ENCODE results near the gene UQCRC1. TPM values are rescaled to one million over a fixed set of nuclear protein-coding genes. Genes with fewer than 3 reads are reported as not detected.

The UQCRC1 gene
- total RNA-seq, 2 experiments from 2014 or later = 150 to 157 TPM

GRCh38 chr3:48576647-48577046 lies 32.8 kb downstream of the UQCRC1 start:
- H3K27ac Mint-ChIP-seq = no peak overlapping the region
- POLR2A ChIA-PET = no interaction called here
- no peaks in the 10 kb centered on the region for H3K9me3 Mint-ChIP-seq
- H3K27me3 Mint-ChIP-seq = no peaks in the 10 kb centered on the region
- no peaks in the 10 kb centered on the region for H3K36me3 Mint-ChIP-seq (ENCODE audit: low read depth)
- H3K4me3 Mint-ChIP-seq = no peak overlapping the region
- DNase-seq = no peak
- CTCF ChIA-PET = no interaction called here
- no peaks in the 10 kb centered on the region for H3K4me1 Mint-ChIP-seq

- H3K27me3 Mint-ChIP-seq = no peaks in the 10 kb centered on the region
- H3K4me1 Mint-ChIP-seq = no peaks in the 10 kb centered on the region
- no peaks in the 10 kb centered on the region for H3K9me3 Mint-ChIP-seq
- no peak overlapping the region for H3K4me3 Mint-ChIP-seq
- DNase-seq = no peak
- POLR2A ChIA-PET = no interaction called here
- no peak overlapping the region for H3K27ac Mint-ChIP-seq
- H3K36me3 Mint-ChIP-seq (ENCODE audit: low read depth) = no peaks in the 10 kb centered on the region
- CTCF ChIA-PET = no interaction called here
These were observed 34.1 kb downstream of the UQCRC1 start for GRCh38 chr3:48575366-48575765.

GRCh38 chr3:48573973-48574585 lies 35.4 kb downstream of the UQCRC1 start:
- H3K9me3 Mint-ChIP-seq = no peaks in the 10 kb centered on the region
- no peaks in the 10 kb centered on the region for H3K4me1 Mint-ChIP-seq
- H3K4me3 Mint-ChIP-seq = no peak overlapping the region
- ChIA-PET POLR2A (no interaction called here), CTCF (no interaction called here)
- DNase-seq = no peak
- no peaks in the 10 kb centered on the region for H3K36me3 Mint-ChIP-seq (ENCODE audit: low read depth)
- no peak overlapping the region for H3K27ac Mint-ChIP-seq
- H3K27me3 Mint-ChIP-seq = no peaks in the 10 kb centered on the region

- H3K9me3 Mint-ChIP-seq = no peaks in the 10 kb centered on the region
- no peaks in the 10 kb centered on the region for H3K27me3 Mint-ChIP-seq
- H3K4me3 Mint-ChIP-seq = no peak overlapping the region
- CTCF ChIA-PET = interaction anchor here (0.6 to 2.2 kb wide), 4 partner anchors 13 to 1509 kb away, joined by 3 to 13 read pairs (median 4); no protein-coding TSS in a partner anchor
- H3K36me3 Mint-ChIP-seq (ENCODE audit: low read depth) = no peaks in the 10 kb centered on the region
- POLR2A ChIA-PET = no interaction called here
- DNase-seq = no peak
- H3K27ac Mint-ChIP-seq = no peak overlapping the region
- no peaks in the 10 kb centered on the region for H3K4me1 Mint-ChIP-seq
These were observed 36.9 kb downstream of the UQCRC1 start for GRCh38 chr3:48572517-48572916.

- CTCF ChIA-PET = interaction anchor here (1.2 to 2.2 kb wide), 2 partner anchors 13 to 64 kb away, joined by 3 to 13 read pairs; no protein-coding TSS in a partner anchor
These were observed 37.5 kb downstream of the UQCRC1 start for GRCh38 chr3:48571938-48572337.

GRCh38 chr3:48569808-48570450 lies 39.5 kb downstream of the UQCRC1 start:
- no peaks in the 10 kb centered on the region for H3K9me3 Mint-ChIP-seq
- CTCF ChIA-PET = interaction anchor here (0.6 to 1.1 kb wide), 3 partner anchors 10 to 134 kb away, joined by 3 read pairs; no protein-coding TSS in a partner anchor
- H3K27ac Mint-ChIP-seq = no peak overlapping the region
- H3K36me3 Mint-ChIP-seq (ENCODE audit: low read depth) = no peaks in the 10 kb centered on the region
- no peak for DNase-seq
- no peaks in the 10 kb centered on the region for H3K27me3 Mint-ChIP-seq
- peaks cover 7% of the 10 kb centered on the region for H3K4me1 Mint-ChIP-seq
- no peak overlapping the region for H3K4me3 Mint-ChIP-seq
- POLR2A ChIA-PET = no interaction called here

More at GRCh38 chr3:48571938-48572337, 37.5 kb downstream of the UQCRC1 start:
- Mint-ChIP-seq H3K4me1 (no peaks in the 10 kb centered on the region), H3K27me3 (no peaks in the 10 kb centered on the region), H3K9me3 (no peaks in the 10 kb centered on the region), H3K36me3 (ENCODE audit: low read depth) (no peaks in the 10 kb centered on the region), H3K27ac (no peak overlapping the region), H3K4me3 (no peak overlapping the region)
- POLR2A ChIA-PET = no interaction called here
- DNase-seq = no peak

GRCh38 chr3:48569400-48569799 lies 40.0 kb downstream of the UQCRC1 start:
- POLR2A ChIA-PET = no interaction called here
- Mint-ChIP-seq H3K27ac (no peak overlapping the region), H3K4me3 (no peak overlapping the region), H3K9me3 (no peaks in the 10 kb centered on the region), H3K4me1 (peaks cover 7% of the 10 kb centered on the region), H3K27me3 (no peaks in the 10 kb centered on the region), H3K36me3 (ENCODE audit: low read depth) (no peaks in the 10 kb centered on the region)
- CTCF ChIA-PET = interaction anchor here (0.6 to 1.1 kb wide), 4 partner anchors 9 to 133 kb away, joined by 3 to 4 read pairs (median 3); no protein-coding TSS in a partner anchor
- no peak for DNase-seq

- POLR2A ChIA-PET = no interaction called here
- H3K27ac Mint-ChIP-seq = no peak overlapping the region
- CTCF ChIA-PET = interaction anchor here (1.1 to 1.3 kb wide), 2 partner anchors 10 to 19 kb away, joined by 3 to 4 read pairs; no protein-coding TSS in a partner anchor
- no peaks in the 10 kb centered on the region for H3K9me3 Mint-ChIP-seq
- no peak overlapping the region for H3K4me3 Mint-ChIP-seq
- H3K36me3 Mint-ChIP-seq (ENCODE audit: low read depth) = no peaks in the 10 kb centered on the region
- H3K27me3 Mint-ChIP-seq = no peaks in the 10 kb centered on the region
- H3K4me1 Mint-ChIP-seq = peaks cover 11% of the 10 kb centered on the region
- no peak for DNase-seq
These were observed 41.0 kb downstream of the UQCRC1 start for GRCh38 chr3:48568476-48568875.

- CTCF ChIA-PET = interaction anchor here (0.7 to 1.3 kb wide), 4 partner anchors 9 to 131 kb away, joined by 3 to 4 read pairs (median 4); partner anchors contain the start of gene PFKFB4
- H3K9me3 Mint-ChIP-seq = no peaks in the 10 kb centered on the region
These were observed 41.9 kb downstream of the UQCRC1 start for GRCh38 chr3:48567500-48567899.

GRCh38 chr3:48567090-48567489 lies 42.4 kb downstream of the UQCRC1 start:
- no peak overlapping the region for H3K4me3 Mint-ChIP-seq
- no peak overlapping the region for H3K27ac Mint-ChIP-seq
- peaks cover 11% of the 10 kb centered on the region for H3K4me1 Mint-ChIP-seq
- no peaks in the 10 kb centered on the region for H3K36me3 Mint-ChIP-seq (ENCODE audit: low read depth)
- ChIA-PET POLR2A (no interaction called here), CTCF (interaction anchor here (0.7 to 1.6 kb wide), 5 partner anchors 8 to 325 kb away, joined by 3 to 4 read pairs (median 4); partner anchors contain the start of gene PFKFB4)
- DNase-seq = no peak
- H3K9me3 Mint-ChIP-seq = no peaks in the 10 kb centered on the region
- H3K27me3 Mint-ChIP-seq = no peaks in the 10 kb centered on the region

More at GRCh38 chr3:48567500-48567899, 41.9 kb downstream of the UQCRC1 start:
- Mint-ChIP-seq H3K27me3 (no peaks in the 10 kb centered on the region), H3K27ac (peak overlapping the region; percentile 62), H3K4me3 (no peak overlapping the region), H3K4me1 (peaks cover 11% of the 10 kb centered on the region), H3K36me3 (ENCODE audit: low read depth) (no peaks in the 10 kb centered on the region)
- POLR2A ChIA-PET = no interaction called here
- no peak for DNase-seq

GRCh38 chr3:48566401-48566760 lies 43.1 kb downstream of the UQCRC1 start:
- H3K27ac Mint-ChIP-seq = no peak overlapping the region
- ChIA-PET CTCF (interaction anchor here (1.6 kb wide), 1 partner anchor 324 kb away, joined by 3 read pairs; no protein-coding TSS in a partner anchor), POLR2A (no interaction called here)
- H3K27me3 Mint-ChIP-seq = no peaks in the 10 kb centered on the region
- H3K4me3 Mint-ChIP-seq = no peak overlapping the region
- no peaks in the 10 kb centered on the region for H3K36me3 Mint-ChIP-seq (ENCODE audit: low read depth)
- H3K4me1 Mint-ChIP-seq = peaks cover 11% of the 10 kb centered on the region
- H3K9me3 Mint-ChIP-seq = no peaks in the 10 kb centered on the region
- no peak for DNase-seq

- no peak for DNase-seq
- Mint-ChIP-seq H3K36me3 (ENCODE audit: low read depth) (no peaks in the 10 kb centered on the region), H3K27me3 (no peaks in the 10 kb centered on the region), H3K4me1 (peaks cover 16% of the 10 kb centered on the region), H3K9me3 (no peaks in the 10 kb centered on the region), H3K4me3 (no peak overlapping the region), H3K27ac (no peak overlapping the region)
- CTCF ChIA-PET = interaction anchor here (0.7 to 1.6 kb wide), 2 partner anchors 18 to 324 kb away, joined by 3 read pairs; no protein-coding TSS in a partner anchor
- POLR2A ChIA-PET = no interaction called here
These were observed 43.6 kb downstream of the UQCRC1 start for GRCh38 chr3:48565591-48566400.

- Mint-ChIP-seq H3K4me1 (peaks cover 22% of the 10 kb centered on the region), H3K27me3 (no peaks in the 10 kb centered on the region), H3K27ac (no peak overlapping the region), H3K36me3 (ENCODE audit: low read depth) (no peaks in the 10 kb centered on the region), H3K9me3 (no peaks in the 10 kb centered on the region), H3K4me3 (no peak overlapping the region)
- CTCF ChIA-PET = interaction anchor here (0.7 to 1.6 kb wide), 2 partner anchors 17 to 323 kb away, joined by 3 read pairs; no protein-coding TSS in a partner anchor
- POLR2A ChIA-PET = no interaction called here
- no peak for DNase-seq
These were observed 44.3 kb downstream of the UQCRC1 start for GRCh38 chr3:48565186-48565585.

All from activated CD4-positive, alpha-beta T cell treated with anti-CD3 and anti-CD28 coated beads, Interleukin-2, amount 10 ng/mL, durations not matched to agents 7 days and 5 days (primary cell).